HepG2 (cell line): Measurements from ENCODE around the gene DCAKD. TPM values are rescaled to one million over a fixed set of nuclear protein-coding genes. Genes with fewer than 3 reads are reported as not detected.
A peak's percentile ranks its signal among the peaks of the same experiment; 100 is the strongest.

Experiments used
- AHR ChIP-seq: IDR thresholded peaks from 2 replicates; pipeline ENCODE4 v1.6.1; 2018; ENCODE audit warnings: missing genetic modification reagents, missing compliant biosample characterization
- EP300 ChIP-seq, 3 experiments: sonication (generic) in 1 of 3; formaldehyde crosslinking in 1 of 3; IDR thresholded peaks; 2 replicates each; pipeline versions ENCODE4 v1.5.1 to v1.6.1; 2011 to 2020; ENCODE audit warnings: low read depth in 2 of 3, low read length in 2 of 3, borderline replicate concordance in 1 of 3, improper control_type of control experiment in 1 of 3, mild to moderate bottlenecking in 1 of 3, missing genetic modification reagents in 1 of 3, moderate library complexity in 1 of 3
- FLYWCH1 ChIP-seq: sonication (generic); formaldehyde crosslinking; IDR thresholded peaks from 2 replicates; pipeline ENCODE4 v1.8.1; 2023; ENCODE audit warnings: mild to moderate bottlenecking, missing genetic modification reagents
- GFI1 ChIP-seq: sonication (generic); formaldehyde crosslinking; IDR thresholded peaks from 2 replicates; pipeline ENCODE4 v1.5.0; 2020; ENCODE audit warnings: missing genetic modification reagents, mild to moderate bottlenecking, borderline replicate concordance
- HES4 ChIP-seq: sonication (generic); formaldehyde crosslinking; IDR thresholded peaks from 2 replicates; pipeline ENCODE4 v1.9.0; 2021; ENCODE audit warnings: mild to moderate bottlenecking, missing genetic modification reagents, borderline replicate concordance
- KLF13 ChIP-seq: sonication (generic); formaldehyde crosslinking; IDR thresholded peaks from 2 replicates; pipeline ENCODE4 v1.4.0; 2020; ENCODE audit warnings: mild to moderate bottlenecking, missing genetic modification reagents
- POLR2G ChIP-seq: fragments of 200-400 bp; formaldehyde crosslinking; IDR thresholded peaks from 2 replicates; pipeline ENCODE4 v1.6.1; 2018; ENCODE audit warnings: mild to moderate bottlenecking, low read depth, low read length, moderate library complexity
- RCOR2 ChIP-seq: IDR thresholded peaks from 2 replicates; pipeline ENCODE4 v1.6.1; 2016; ENCODE audit warnings: missing biosample characterization, missing genetic modification reagents
- REPIN1 ChIP-seq: sonication (generic); formaldehyde crosslinking; IDR thresholded peaks from 2 replicates; pipeline ENCODE4 v1.8.0; 2022; ENCODE audit warnings: missing genetic modification reagents, low read depth, mild to moderate bottlenecking, borderline replicate concordance
- RFX3 ChIP-seq: IDR thresholded peaks from 2 replicates; pipeline ENCODE4 v1.6.1; 2016; ENCODE audit warnings: missing biosample characterization, missing genetic modification reagents
- SSRP1 ChIP-seq: IDR thresholded peaks from 2 replicates; pipeline ENCODE4 v1.6.1; 2016; ENCODE audit warnings: control low read depth
- ZMYM3 ChIP-seq: sonication (generic); formaldehyde crosslinking; IDR thresholded peaks from 2 replicates; pipeline ENCODE4 v1.5.1; 2020; ENCODE audit warnings: mild to moderate bottlenecking, missing genetic modification reagents
- ZNF207 ChIP-seq: fragments of 450-650 bp; IDR thresholded peaks from 2 replicates; pipeline ENCODE4 v1.6.1; 2016; ENCODE audit warnings: antibody characterized with exemption, borderline replicate concordance
- ZNF670 ChIP-seq: sonication (generic); formaldehyde crosslinking; IDR thresholded peaks from 2 replicates; pipeline ENCODE4 v1.8.0; 2022; ENCODE audit warnings: mild to moderate bottlenecking, missing genetic modification reagents, borderline replicate concordance
- ZNF724P ChIP-seq: sonication (generic); formaldehyde crosslinking; IDR thresholded peaks from 2 replicates; pipeline ENCODE4 v1.8.0; 2022; ENCODE audit warnings: missing genetic modification reagents, borderline replicate concordance
- ZNF746 ChIP-seq: sonication (generic); formaldehyde crosslinking; IDR thresholded peaks from 2 replicates; pipeline ENCODE4 v1.8.0; 2022; ENCODE audit warnings: mild to moderate bottlenecking, missing genetic modification reagents
- ZNF773 ChIP-seq: sonication (generic); formaldehyde crosslinking; IDR thresholded peaks from 2 replicates; pipeline ENCODE4 v1.4.0; 2020; ENCODE audit warnings: missing genetic modification reagents, borderline replicate concordance
- ZSCAN29 ChIP-seq: sonication (generic); formaldehyde crosslinking; conservative IDR thresholded peaks from 2 replicates; pipeline ENCODE4 v1.4.0; 2020; ENCODE audit warnings: mild to moderate bottlenecking, missing genetic modification reagents
- polyA plus RNA-seq, 8 experiments: library from polyadenylated mRNA; depleted of rRNA in 3 of 8; stranded (reverse) in 7 of 8; unstranded in 1 of 8; fragments of >200 nt; fragmentation: Illumina TruSeq in 4 of 8; extraction: Trizol in 4 of 8; gene quantifications; 2 replicates each; pipeline versions ENCODE4 v1.2.1 to v1.2.3, GENCODE V29; 2011 to 2016; ENCODE audit warnings: low read depth in 4 of 8, missing spikeins in 1 of 8, mixed read lengths in 1 of 8; ENCODE audit not compliant: insufficient read depth in 1 of 8
- total RNA-seq, 5 experiments: library from RNA; depleted of rRNA; stranded (reverse); fragments of >200 nt; fragmentation: Illumina TruSeq; extraction: Trizol; gene quantifications; 2 replicates each; pipeline ENCODE4 v1.2.3, GENCODE V29; 2016; ENCODE audit warnings: low read depth in 1 of 5
- TF ChIP-seq, protein P1 (sequence below): sonication (generic); formaldehyde crosslinking; IDR thresholded peaks from 2 replicates; pipeline ENCODE4 v1.4.0; 2020; ENCODE audit warnings: missing genetic modification reagents, borderline replicate concordance
- TF ChIP-seq, protein P2 (sequence below): sonication (generic); formaldehyde crosslinking; IDR thresholded peaks from 2 replicates; pipeline ENCODE4 v1.5.1; 2020; ENCODE audit warnings: missing genetic modification reagents, mild to moderate bottlenecking, borderline replicate concordance

Gene DCAKD
- total and polyA plus RNA-seq, 2 of the 13 experiments (the other 11 are each of a cell fraction or from before 2014, with no cell fraction given), result 25.9 to 29.2 TPM

DNA sequence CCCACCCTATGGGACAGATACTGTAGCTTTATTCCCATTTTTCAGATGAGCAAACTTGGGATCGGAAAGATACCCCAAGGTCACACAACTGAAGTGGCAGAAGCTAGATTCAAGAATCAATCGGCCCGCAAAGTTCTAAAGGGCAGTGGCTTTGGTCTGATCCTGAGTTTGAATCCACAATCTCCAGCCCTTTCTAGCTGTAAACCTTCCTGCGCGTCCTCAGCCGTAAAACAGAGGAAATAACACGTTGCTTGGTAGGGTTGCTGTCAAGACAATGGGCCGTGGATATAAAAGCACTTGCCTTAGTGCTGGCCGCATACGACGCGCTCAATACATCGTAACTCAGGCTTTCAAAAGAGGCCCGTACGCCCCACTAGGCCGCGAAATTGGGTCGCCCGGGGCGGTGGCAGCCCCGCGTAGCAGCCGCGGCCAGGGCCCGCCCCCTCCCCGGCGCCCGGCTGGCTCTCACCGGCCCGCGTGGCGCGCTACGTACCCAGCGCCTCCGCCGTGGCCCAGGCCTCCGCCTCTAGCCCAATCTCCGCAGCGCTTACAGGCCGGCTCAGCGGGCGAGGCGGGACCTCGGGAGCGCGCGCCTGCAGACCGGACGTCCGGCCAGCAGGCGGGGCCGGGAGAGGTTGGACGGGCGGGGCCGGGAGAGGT, at the start of gene DCAKD (continued):
- TF ChIP-seq, protein P1, sequence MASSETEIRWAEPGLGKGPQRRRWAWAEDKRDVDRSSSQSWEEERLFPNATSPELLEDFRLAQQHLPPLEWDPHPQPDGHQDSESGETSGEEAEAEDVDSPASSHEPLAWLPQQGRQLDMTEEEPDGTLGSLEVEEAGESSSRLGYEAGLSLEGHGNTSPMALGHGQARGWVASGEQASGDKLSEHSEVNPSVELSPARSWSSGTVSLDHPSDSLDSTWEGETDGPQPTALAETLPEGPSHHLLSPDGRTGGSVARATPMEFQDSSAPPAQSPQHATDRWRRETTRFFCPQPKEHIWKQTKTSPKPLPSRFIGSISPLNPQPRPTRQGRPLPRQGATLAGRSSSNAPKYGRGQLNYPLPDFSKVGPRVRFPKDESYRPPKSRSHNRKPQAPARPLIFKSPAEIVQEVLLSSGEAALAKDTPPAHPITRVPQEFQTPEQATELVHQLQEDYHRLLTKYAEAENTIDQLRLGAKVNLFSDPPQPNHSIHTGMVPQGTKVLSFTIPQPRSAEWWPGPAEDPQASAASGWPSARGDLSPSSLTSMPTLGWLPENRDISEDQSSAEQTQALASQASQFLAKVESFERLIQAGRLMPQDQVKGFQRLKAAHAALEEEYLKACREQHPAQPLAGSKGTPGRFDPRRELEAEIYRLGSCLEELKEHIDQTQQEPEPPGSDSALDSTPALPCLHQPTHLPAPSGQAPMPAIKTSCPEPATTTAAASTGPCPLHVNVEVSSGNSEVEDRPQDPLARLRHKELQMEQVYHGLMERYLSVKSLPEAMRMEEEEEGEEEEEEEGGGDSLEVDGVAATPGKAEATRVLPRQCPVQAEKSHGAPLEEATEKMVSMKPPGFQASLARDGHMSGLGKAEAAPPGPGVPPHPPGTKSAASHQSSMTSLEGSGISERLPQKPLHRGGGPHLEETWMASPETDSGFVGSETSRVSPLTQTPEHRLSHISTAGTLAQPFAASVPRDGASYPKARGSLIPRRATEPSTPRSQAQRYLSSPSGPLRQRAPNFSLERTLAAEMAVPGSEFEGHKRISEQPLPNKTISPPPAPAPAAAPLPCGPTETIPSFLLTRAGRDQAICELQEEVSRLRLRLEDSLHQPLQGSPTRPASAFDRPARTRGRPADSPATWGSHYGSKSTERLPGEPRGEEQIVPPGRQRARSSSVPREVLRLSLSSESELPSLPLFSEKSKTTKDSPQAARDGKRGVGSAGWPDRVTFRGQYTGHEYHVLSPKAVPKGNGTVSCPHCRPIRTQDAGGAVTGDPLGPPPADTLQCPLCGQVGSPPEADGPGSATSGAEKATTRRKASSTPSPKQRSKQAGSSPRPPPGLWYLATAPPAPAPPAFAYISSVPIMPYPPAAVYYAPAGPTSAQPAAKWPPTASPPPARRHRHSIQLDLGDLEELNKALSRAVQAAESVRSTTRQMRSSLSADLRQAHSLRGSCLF (CRISPR knock-in tag), result no peak; the same call in 1 of the 2 replicates
- no peak for TF ChIP-seq ZNF207
- peak; percentile 56; the same call in 1 of the 2 replicates for TF ChIP-seq ZNF773 (CRISPR knock-in tag)
- TF ChIP-seq HES4, result peak; percentile 82
- TF ChIP-seq AHR, result no peak; the same call in 1 of the 2 replicates
- no peak; the same call in 1 of the 2 replicates for TF ChIP-seq POLR2G
- no peak for TF ChIP-seq ZNF724P (CRISPR knock-in tag)
- no peak for TF ChIP-seq RFX3 (CRISPR knock-in tag)
- peak; percentile 62; the same call in 1 of the 2 replicates for TF ChIP-seq ZNF670 (CRISPR knock-in tag)
- no peak for TF ChIP-seq RCOR2 (CRISPR knock-in tag)
- TF ChIP-seq EP300 (IDR thresholded peaks at IDR 0.05; ENCODE audit: low read depth in 2 of 2, low read length in 2 of 2), result no peak
- no peak for TF ChIP-seq EP300 (CRISPR knock-in tag; IDR thresholded peaks at IDR 0.05; ENCODE audit: borderline replicate concordance)
- peak; percentile 73 for TF ChIP-seq REPIN1 (CRISPR knock-in tag)
- TF ChIP-seq ZMYM3, result peak; percentile 76; the same call in 1 of the 2 replicates
- TF ChIP-seq ZSCAN29 (CRISPR knock-in tag), result no peak
- TF ChIP-seq, protein P2, sequence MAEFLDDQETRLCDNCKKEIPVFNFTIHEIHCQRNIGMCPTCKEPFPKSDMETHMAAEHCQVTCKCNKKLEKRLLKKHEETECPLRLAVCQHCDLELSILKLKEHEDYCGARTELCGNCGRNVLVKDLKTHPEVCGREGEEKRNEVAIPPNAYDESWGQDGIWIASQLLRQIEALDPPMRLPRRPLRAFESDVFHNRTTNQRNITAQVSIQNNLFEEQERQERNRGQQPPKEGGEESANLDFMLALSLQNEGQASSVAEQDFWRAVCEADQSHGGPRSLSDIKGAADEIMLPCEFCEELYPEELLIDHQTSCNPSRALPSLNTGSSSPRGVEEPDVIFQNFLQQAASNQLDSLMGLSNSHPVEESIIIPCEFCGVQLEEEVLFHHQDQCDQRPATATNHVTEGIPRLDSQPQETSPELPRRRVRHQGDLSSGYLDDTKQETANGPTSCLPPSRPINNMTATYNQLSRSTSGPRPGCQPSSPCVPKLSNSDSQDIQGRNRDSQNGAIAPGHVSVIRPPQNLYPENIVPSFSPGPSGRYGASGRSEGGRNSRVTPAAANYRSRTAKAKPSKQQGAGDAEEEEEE, result 0 out of 2 replicates have a peak, but pooled peaks have one; percentile 78
- TF ChIP-seq FLYWCH1 (CRISPR knock-in tag), result no peak
- TF ChIP-seq SSRP1 (CRISPR knock-in tag), result no peak; the same call in 1 of the 2 replicates
- TF ChIP-seq KLF13 (CRISPR knock-in tag), result 0 out of 2 replicates have a peak, but pooled peaks have one; percentile 1
- TF ChIP-seq GFI1 (CRISPR knock-in tag), result no peak
- TF ChIP-seq ZNF746 (CRISPR knock-in tag), result no peak; the same call in 1 of the 2 replicates
